CD4-positive, alpha-beta T cell treated with Interleukin-6 at 100 ng/mL for 8 hours (primary cell): Measurements from ENCODE around the gene H1-8.

Experiments
- DNase-seq: peaks from one replicate; pipeline ENCODE4 v3.0.0-alpha.2; 2020; ENCODE audit warnings: mixed read lengths, low spot score

Gene H1-8

GRCh38 chr3:129573493-129573892 is 30.5 kb downstream of the H1-8 start:
- no peak for DNase-seq

- DNase-seq, result no peak
Measured at GRCh38 chr3:129574206-129574605, 31.2 kb downstream of the H1-8 start.

GRCh38 chr3:129575233-129575996 is 32.4 kb downstream of the H1-8 start:
- DNase-seq, result no peak

- no peak for DNase-seq
Measured at GRCh38 chr3:129575997-129576384, 33.0 kb downstream of the H1-8 start.

GRCh38 chr3:129576514-129577352 is 33.8 kb downstream of the H1-8 start:
- peak; percentile 79 for DNase-seq

- DNase-seq, result no peak
Measured at GRCh38 chr3:129577366-129577765, 34.4 kb downstream of the H1-8 start.

GRCh38 chr3:129577925-129578786 is 35.2 kb downstream of the H1-8 start:
- DNase-seq, result no peak

GRCh38 chr3:129579991-129580390 is 37.0 kb downstream of the H1-8 start:
- DNase-seq, result no peak

GRCh38 chr3:129581623-129582022 is 38.6 kb downstream of the H1-8 start:
- no peak for DNase-seq

- DNase-seq, result no peak
Measured at GRCh38 chr3:129582799-129583198, 39.8 kb downstream of the H1-8 start.

GRCh38 chr3:129583289-129583688 is 40.3 kb downstream of the H1-8 start:
- no peak for DNase-seq

GRCh38 chr3:129584631-129585030 is 41.7 kb downstream of the H1-8 start:
- no peak for DNase-seq

GRCh38 chr3:129585949-129586657 is 43.1 kb downstream of the H1-8 start:
- DNase-seq, result no peak

GRCh38 chr3:129586746-129587430 is 43.9 kb downstream of the H1-8 start:
- DNase-seq, result no peak

GRCh38 chr3:129587566-129588210 is 44.7 kb downstream of the H1-8 start:
- no peak for DNase-seq

GRCh38 chr3:129590215-129590614 is 47.2 kb downstream of the H1-8 start:
- no peak for DNase-seq

GRCh38 chr3:129591932-129592331 is 49.0 kb downstream of the H1-8 start:
- DNase-seq, result no peak

GRCh38 chr3:129592381-129593131 is 49.6 kb downstream of the H1-8 start:
- no peak for DNase-seq

GRCh38 chr3:129593230-129593594 is 50.2 kb downstream of the H1-8 start:
- no peak for DNase-seq
